Keratinocyte (primary cell): Measurements from ENCODE around the gene ZNF282. TPM values are rescaled to one million over a fixed set of nuclear protein-coding genes. Genes with fewer than 3 reads are reported as not detected.

Experiments
- DNase-seq: peaks from one replicate; pipeline ENCODE4 v3.0.0-alpha.2; 2011; ENCODE audit warnings: low read depth, missing footprints, low spot score
- FAIRE-seq: peaks from 2 replicates; lab custom pipeline; 2011; peaks lifted over from hg19 to GRCh38; lab: Jason Lieb, UNC
- H2AFZ ChIP-seq: 2 replicates; pipeline ENCODE4 v1.6.0; 2012; ENCODE audit warnings: low read length, control low read depth, inconsistent platforms; ENCODE audit not compliant: control insufficient read depth
- H3K27ac ChIP-seq: 2 replicates; pipeline ENCODE4 v1.5.1; 2011; ENCODE audit warnings: low read length; ENCODE audit not compliant: control insufficient read depth, insufficient read depth
- H3K27me3 ChIP-seq: 3 replicates; pipeline ENCODE4 v1.6.0; 2011; ENCODE audit warnings: low read length; ENCODE audit not compliant: control insufficient read depth, insufficient read depth; ENCODE audit errors: extremely low read depth
- H3K36me3 ChIP-seq, 2 experiments: 2 replicates in 1 of 2; 3 replicates in 1 of 2; pipeline ENCODE4 v1.5.1; 2011; ENCODE audit warnings: low read length in 2 of 2, mild to moderate bottlenecking in 1 of 2; ENCODE audit not compliant: control insufficient read depth in 2 of 2, insufficient read depth in 2 of 2; ENCODE audit errors: extremely low read depth in 1 of 2
- H3K4me1 ChIP-seq: 3 replicates; pipeline ENCODE4 v1.5.1; 2011; ENCODE audit warnings: low read length; ENCODE audit not compliant: control insufficient read depth, insufficient read depth; ENCODE audit errors: extremely low read depth
- H3K4me2 ChIP-seq: 3 replicates; pipeline ENCODE4 v1.6.0; 2011; ENCODE audit warnings: low read depth, low read length; ENCODE audit not compliant: control insufficient read depth, insufficient read depth; ENCODE audit errors: extremely low read depth
- H3K4me3 ChIP-seq, 3 experiments: fragments of 200-600 bp in 1 of 3; sonication (generic) in 1 of 3; 2 replicates in 2 of 3; 3 replicates in 1 of 3; pipeline ENCODE4 v1.5.1; 2011 to 2016; ENCODE audit warnings: low read length in 3 of 3, mild to moderate bottlenecking in 3 of 3, control low read depth in 2 of 3, inconsistent platforms in 1 of 3, low read depth in 1 of 3, mixed read lengths in 1 of 3, mixed run types in 1 of 3, moderate library complexity in 1 of 3; ENCODE audit not compliant: control insufficient read depth in 2 of 3, insufficient read depth in 2 of 3; ENCODE audit errors: extremely low read depth in 1 of 3
- H3K79me2 ChIP-seq: 2 replicates; pipeline ENCODE4 v1.6.0; 2012; ENCODE audit warnings: low read length; ENCODE audit not compliant: control insufficient read depth, insufficient read depth
- H3K9ac ChIP-seq: 3 replicates; pipeline ENCODE4 v1.6.0; 2011; ENCODE audit warnings: low read length; ENCODE audit not compliant: control insufficient read depth, insufficient read depth; ENCODE audit errors: extremely low read depth
- H3K9me1 ChIP-seq: 3 replicates; pipeline ENCODE4 v1.6.0; 2011; ENCODE audit warnings: low read length; ENCODE audit not compliant: control insufficient read depth, insufficient read depth; ENCODE audit errors: extremely low read depth
- H3K9me3 ChIP-seq: 2 replicates; pipeline ENCODE4 v1.5.1; 2012; ENCODE audit warnings: low read depth, low read length; ENCODE audit not compliant: control insufficient read depth
- H4K20me1 ChIP-seq: 3 replicates; pipeline ENCODE4 v1.6.0; 2011; ENCODE audit warnings: low read length; ENCODE audit not compliant: control insufficient read depth, insufficient read depth; ENCODE audit errors: extremely low read depth
- EZH2 ChIP-seq: IDR thresholded peaks from one replicate; pipeline ENCODE4 v1.6.1; 2012; ENCODE audit warnings: inconsistent platforms, mild to moderate bottlenecking, low read length, moderate library complexity
- dilution Hi-C: fragments of 300-500 bp; cut with MboI; formaldehyde crosslinking; loops from one replicate; pipeline ENCODE4 v1.7.0; 2020; ENCODE audit warnings: low sequenced_read_pairs; ENCODE audit not compliant: extremely low pct_ligation_motif_present
- polyA plus RNA-seq, 5 experiments: library from polyadenylated mRNA; depleted of rRNA in 3 of 5; stranded (reverse) in 3 of 5; stranded (forward) in 1 of 5; unstranded in 1 of 5; fragments of >200 nt; gene quantifications; 1 replicate in 1 of 5; 2 replicates in 3 of 5; 3 replicates in 1 of 5; pipeline versions ENCODE4 v1.2.1 to v1.2.3, GENCODE V29; 2011 to 2012; ENCODE audit warnings: missing spikeins in 2 of 5, low read depth in 1 of 5, low replicate concordance in 1 of 5
- TF ChIP-seq, protein P1 (sequence below), 3 experiments: IDR thresholded peaks in 1 of 3; conservative IDR thresholded peaks in 1 of 3; optimal IDR thresholded peaks in 1 of 3; 2 replicates in 2 of 3; 3 replicates in 1 of 3; pipeline versions ENCODE3 to v1.5.1; 2011; ENCODE audit warnings: low read length in 3 of 3, mild to moderate bottlenecking in 3 of 3, moderate library complexity in 2 of 3, control low read depth in 1 of 3, inconsistent platforms in 1 of 3; ENCODE audit not compliant: insufficient read depth in 2 of 3; ENCODE audit errors: extremely low read depth in 1 of 3

ZNF282 gene
- polyA plus RNA-seq, 1 donor (not counting 4 experiments of a cell fraction or from before 2014, with no cell fraction given): 13.1 TPM

DNA sequence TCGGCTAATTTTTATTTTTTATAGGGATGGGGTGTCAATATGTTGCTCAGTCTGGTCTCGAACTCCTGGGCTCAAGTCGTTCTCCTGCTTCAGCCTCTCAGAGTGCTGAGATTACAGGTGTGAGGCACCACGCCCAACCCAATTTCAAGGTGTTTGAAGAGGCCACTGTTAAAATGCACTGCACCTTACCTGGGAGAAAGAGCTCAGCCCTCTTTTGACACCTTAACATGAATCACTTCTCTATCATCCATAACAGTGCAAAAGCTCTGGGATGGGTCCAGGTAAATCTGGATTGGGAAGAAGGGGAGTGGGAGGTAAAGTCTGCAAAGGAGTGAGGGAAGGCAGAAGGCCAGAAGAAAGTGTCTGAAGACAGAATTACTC, 557 bp upstream of the ZNF282 start:
- Histone ChIP-seq H3K4me2 (peak overlapping the region; percentile 88), H3K9ac (no peak overlapping the region), H3K36me3 (peaks cover 14 to 16% of the 10 kb centered on the region in 2 experiments), H3K4me3 (peak overlapping the region; percentile 54 to 86 (median 78)), H3K79me2 (peaks cover 35% of the 10 kb centered on the region), H3K9me1 (no peaks in the 10 kb centered on the region), H2AFZ (peak overlapping the region; percentile 66), H3K27me3 (no peaks in the 10 kb centered on the region), H3K4me1 (peaks cover 33% of the 10 kb centered on the region), H3K27ac (peak overlapping the region; percentile 82), H3K9me3 (no peaks in the 10 kb centered on the region), H4K20me1 (no peaks in the 10 kb centered on the region)
- no peak for FAIRE-seq
- dilution Hi-C loops: no loop called here
- TF ChIP-seq, protein P1, sequence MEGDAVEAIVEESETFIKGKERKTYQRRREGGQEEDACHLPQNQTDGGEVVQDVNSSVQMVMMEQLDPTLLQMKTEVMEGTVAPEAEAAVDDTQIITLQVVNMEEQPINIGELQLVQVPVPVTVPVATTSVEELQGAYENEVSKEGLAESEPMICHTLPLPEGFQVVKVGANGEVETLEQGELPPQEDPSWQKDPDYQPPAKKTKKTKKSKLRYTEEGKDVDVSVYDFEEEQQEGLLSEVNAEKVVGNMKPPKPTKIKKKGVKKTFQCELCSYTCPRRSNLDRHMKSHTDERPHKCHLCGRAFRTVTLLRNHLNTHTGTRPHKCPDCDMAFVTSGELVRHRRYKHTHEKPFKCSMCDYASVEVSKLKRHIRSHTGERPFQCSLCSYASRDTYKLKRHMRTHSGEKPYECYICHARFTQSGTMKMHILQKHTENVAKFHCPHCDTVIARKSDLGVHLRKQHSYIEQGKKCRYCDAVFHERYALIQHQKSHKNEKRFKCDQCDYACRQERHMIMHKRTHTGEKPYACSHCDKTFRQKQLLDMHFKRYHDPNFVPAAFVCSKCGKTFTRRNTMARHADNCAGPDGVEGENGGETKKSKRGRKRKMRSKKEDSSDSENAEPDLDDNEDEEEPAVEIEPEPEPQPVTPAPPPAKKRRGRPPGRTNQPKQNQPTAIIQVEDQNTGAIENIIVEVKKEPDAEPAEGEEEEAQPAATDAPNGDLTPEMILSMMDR (optimal IDR thresholded peaks at IDR 0.05 in 1 of 3, IDR thresholded peaks at IDR 0.05 in 1 of 3, conservative IDR thresholded peaks at IDR 0.05 in 1 of 3; ENCODE audit: extremely low read depth in 1 of 3, insufficient read depth in 2 of 3, low read length in 3 of 3): no peak
- no peak for TF ChIP-seq EZH2
- no peak for DNase-seq

DNA sequence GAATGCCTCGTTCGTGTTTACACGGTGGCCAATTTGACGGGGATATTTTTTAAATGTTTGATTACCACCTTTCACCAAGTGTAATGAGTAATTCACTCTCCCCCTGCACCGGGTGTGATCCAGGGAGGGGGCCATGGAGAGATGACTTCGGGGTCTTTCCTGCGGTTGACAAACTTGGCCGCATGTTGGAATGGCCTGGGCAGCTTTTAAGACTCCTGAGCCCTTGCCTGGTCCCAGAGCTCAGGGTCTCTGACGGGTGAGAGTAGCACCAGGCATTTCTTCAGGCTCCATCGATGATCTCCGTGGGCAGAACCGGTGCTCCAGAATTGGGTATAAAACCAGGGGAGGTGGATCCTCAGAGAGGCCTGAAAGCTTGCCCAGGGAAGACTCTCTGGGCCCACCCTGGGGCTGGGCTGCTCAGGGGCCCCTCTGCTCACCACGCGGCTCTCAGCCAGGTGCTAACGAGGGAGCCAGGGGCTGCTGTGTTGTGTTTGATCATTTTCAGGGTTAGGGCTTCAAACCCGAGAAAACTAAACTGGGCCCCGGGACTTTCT, 882 bp downstream of the ZNF282 start:
- dilution Hi-C loops: no loop called here
- peaks cover 48% of the 10 kb centered on the region for H3K79me2 ChIP-seq
- peak overlapping the region; percentile 81 for H3K4me2 ChIP-seq
- H3K9me1 ChIP-seq: no peaks in the 10 kb centered on the region
- peak overlapping the region; percentile 54 to 78 (median 58) for H3K4me3 ChIP-seq
- H3K27ac ChIP-seq: peak overlapping the region; percentile 82
- H3K9me3 ChIP-seq: no peaks in the 10 kb centered on the region
- H3K4me1 ChIP-seq: peaks cover 39% of the 10 kb centered on the region
- no peak overlapping the region for H2AFZ ChIP-seq
- no peak for FAIRE-seq
- DNase-seq: no peak
- H3K9ac ChIP-seq: peak overlapping the region; percentile 89
- peaks cover 24 to 28% of the 10 kb centered on the region in 2 experiments for H3K36me3 ChIP-seq
- no peaks in the 10 kb centered on the region for H3K27me3 ChIP-seq
- TF ChIP-seq EZH2: no peak
- TF ChIP-seq, protein P1 (optimal IDR thresholded peaks at IDR 0.05 in 1 of 3, IDR thresholded peaks at IDR 0.05 in 1 of 3, conservative IDR thresholded peaks at IDR 0.05 in 1 of 3; ENCODE audit: extremely low read depth in 1 of 3, insufficient read depth in 2 of 3, low read length in 3 of 3): no peak
- H4K20me1 ChIP-seq: no peaks in the 10 kb centered on the region
